OCI-LY3 (cell line): ENCODE data around the gene TOR4A.

Experiments used
- H2AFZ ChIP-seq: fragments of 200-600, 300-600 bp; shearing (Covaris generic); 2 replicates; pipeline ENCODE4 v1.6.0; 2014; ENCODE audit warnings: antibody characterized with exemption, low read depth, low read length
- H3K27ac ChIP-seq: fragments of 200-600, 300-600 bp; sonication (generic); 2 replicates; pipeline ENCODE4 v1.5.1; 2014; ENCODE audit warnings: mild to moderate bottlenecking, low read length, moderate library complexity, mixed read lengths
- H3K27me3 ChIP-seq: fragments of 200-600, 300-600 bp; sonication (generic); 2 replicates; pipeline ENCODE4 v1.6.1; 2014; ENCODE audit warnings: low read depth, low read length, mixed read lengths
- H3K36me3 ChIP-seq: fragments of 200-600, 300-600 bp; sonication (generic); replicated peaks from 2 replicates; pipeline ENCODE3; 2014; ENCODE audit warnings: low read depth, low read length, mixed read lengths
- H3K4me1 ChIP-seq: fragments of 300-600, 200-600 bp; sonication (generic); 2 replicates; pipeline ENCODE4 v1.6.1; 2014; ENCODE audit warnings: low read length, mixed read lengths
- H3K4me2 ChIP-seq: fragments of 200-600, 300-600 bp; sonication (generic); 2 replicates; pipeline ENCODE4 v1.6.1; 2014; ENCODE audit warnings: low read length, mixed read lengths
- H3K4me3 ChIP-seq: fragments of 300-600, 200-600 bp; sonication (generic); 2 replicates; pipeline ENCODE4 v1.5.1; 2014; ENCODE audit warnings: antibody characterized with exemption, mild to moderate bottlenecking, low read length, moderate library complexity
- H3K79me2 ChIP-seq: fragments of 300-600, 200-600 bp; shearing (Covaris generic); 2 replicates; pipeline ENCODE4 v1.6.1; 2014; ENCODE audit warnings: mild to moderate bottlenecking, low read length, mixed read lengths
- H3K9ac ChIP-seq: fragments of 300-600, 200-600 bp; shearing (Covaris generic); 2 replicates; pipeline ENCODE4 v1.6.0; 2014; ENCODE audit warnings: mild to moderate bottlenecking, low read length, moderate library complexity
- H3K9me3 ChIP-seq: fragments of 200-600, 300-600 bp; shearing (Covaris generic); 2 replicates; pipeline ENCODE4 v1.6.1; 2014; ENCODE audit warnings: low read length, mixed read lengths; ENCODE audit not compliant: insufficient read depth
- H4K20me1 ChIP-seq: fragments of 200-600, 300-600 bp; sonication (generic); 2 replicates; pipeline ENCODE4 v1.6.1; 2016; ENCODE audit warnings: low read length, mixed read lengths; ENCODE audit not compliant: insufficient read depth
- CTCF ChIP-seq: fragments of 200-600, 300-600 bp; sonication (generic); IDR thresholded peaks from 2 replicates; pipeline ENCODE4 v1.5.1; 2014; ENCODE audit warnings: antibody characterized with exemption, low read length, low read depth
- EZH2phosphoT487 ChIP-seq: fragments of 200-600 bp; shearing (Covaris generic); IDR thresholded peaks from 2 replicates; pipeline ENCODE4 v1.6.1; 2018; ENCODE audit warnings: antibody characterized with exemption, mixed run types, low read depth

The TOR4A gene

GRCh38 chr9:137295238-137295811 is 17.8 kb downstream of the TOR4A start:
- Histone ChIP-seq H3K36me3 (no peaks in the 10 kb centered on the region), H2AFZ (no peak overlapping the region), H3K9me3 (no peaks in the 10 kb centered on the region), H3K9ac (no peak overlapping the region), H3K79me2 (no peaks in the 10 kb centered on the region), H3K4me3 (no peak overlapping the region), H3K4me2 (no peak overlapping the region), H3K4me1 (peaks cover 33% of the 10 kb centered on the region), H3K27ac (no peak overlapping the region), H3K27me3 (no peaks in the 10 kb centered on the region), H4K20me1 (no peaks in the 10 kb centered on the region)
- no peak for TF ChIP-seq EZH2phosphoT487

GRCh38 chr9:137295849-137296669 is 18.5 kb downstream of the TOR4A start:
- H2AFZ ChIP-seq, result no peak overlapping the region
- no peak overlapping the region for H3K9ac ChIP-seq
- H4K20me1 ChIP-seq, result no peaks in the 10 kb centered on the region
- H3K4me1 ChIP-seq, result peaks cover 33% of the 10 kb centered on the region
- H3K36me3 ChIP-seq, result no peaks in the 10 kb centered on the region
- H3K27ac ChIP-seq, result no peak overlapping the region
- no peak overlapping the region for H3K4me3 ChIP-seq
- no peaks in the 10 kb centered on the region for H3K9me3 ChIP-seq
- no peak overlapping the region for H3K4me2 ChIP-seq
- H3K79me2 ChIP-seq, result no peaks in the 10 kb centered on the region
- TF ChIP-seq EZH2phosphoT487 (no peak), CTCF (no peak)
- H3K27me3 ChIP-seq, result no peaks in the 10 kb centered on the region

GRCh38 chr9:137296670-137297664 is 19.4 kb downstream of the TOR4A start:
- H3K9me3 ChIP-seq, result no peaks in the 10 kb centered on the region
- H3K4me1 ChIP-seq, result peaks cover 33% of the 10 kb centered on the region
- no peak overlapping the region for H3K27ac ChIP-seq
- no peaks in the 10 kb centered on the region for H3K36me3 ChIP-seq
- no peak for TF ChIP-seq CTCF
- no peak for TF ChIP-seq EZH2phosphoT487
- H3K4me2 ChIP-seq, result no peak overlapping the region
- no peak overlapping the region for H2AFZ ChIP-seq
- no peaks in the 10 kb centered on the region for H3K27me3 ChIP-seq
- H3K79me2 ChIP-seq, result no peaks in the 10 kb centered on the region
- no peak overlapping the region for H3K4me3 ChIP-seq
- no peaks in the 10 kb centered on the region for H4K20me1 ChIP-seq
- no peak overlapping the region for H3K9ac ChIP-seq

- TF ChIP-seq CTCF (0 out of 2 replicates have a peak, but pooled peaks have one; percentile 1), EZH2phosphoT487 (no peak)
Measured at GRCh38 chr9:137297966-137298365, 20.4 kb downstream of the TOR4A start.

More at GRCh38 chr9:137297966-137298365, 20.4 kb downstream of the TOR4A start:
- no peaks in the 10 kb centered on the region for H3K9me3 ChIP-seq
- H3K27ac ChIP-seq, result peak overlapping the region; percentile 26; the same call in 1 of the 2 replicates
- no peak overlapping the region for H2AFZ ChIP-seq
- peaks cover 33% of the 10 kb centered on the region for H3K4me1 ChIP-seq
- H3K36me3 ChIP-seq, result no peaks in the 10 kb centered on the region
- no peaks in the 10 kb centered on the region for H3K79me2 ChIP-seq
- no peaks in the 10 kb centered on the region for H4K20me1 ChIP-seq
- H3K9ac ChIP-seq, result no peak overlapping the region
- H3K27me3 ChIP-seq, result no peaks in the 10 kb centered on the region
- H3K4me3 ChIP-seq, result no peak overlapping the region
- 0 out of 2 replicates have a peak overlapping the region, but pooled peaks have one; percentile 73 for H3K4me2 ChIP-seq
